GM13977 (cell line): ENCODE results near the gene DRGX.

ENCODE experiments used
- DNase-seq: peaks from one replicate; pipeline ENCODE4 v3.0.0; 2012; ENCODE audit warnings: low spot score
- in situ Hi-C: fragments of 300-500 bp; cut with MboI; formaldehyde crosslinking; loops from one replicate; pipeline ENCODE4 v1.12.0; 2022; ENCODE audit warnings: low sequenced_read_pairs, low pct_unique_long_range_greater_than_20kb, mixed read lengths, inconsistent platforms; ENCODE audit not compliant: unreplicated experiment
- TF ChIP-seq, protein P1 (sequence below): IDR thresholded peaks from 2 replicates; pipeline ENCODE4 v1.5.1; 2012; ENCODE audit warnings: mild to moderate bottlenecking, control low read depth; ENCODE audit not compliant: insufficient read depth; ENCODE audit errors: extremely low read depth, missing control alignments

Gene DRGX

DNA sequence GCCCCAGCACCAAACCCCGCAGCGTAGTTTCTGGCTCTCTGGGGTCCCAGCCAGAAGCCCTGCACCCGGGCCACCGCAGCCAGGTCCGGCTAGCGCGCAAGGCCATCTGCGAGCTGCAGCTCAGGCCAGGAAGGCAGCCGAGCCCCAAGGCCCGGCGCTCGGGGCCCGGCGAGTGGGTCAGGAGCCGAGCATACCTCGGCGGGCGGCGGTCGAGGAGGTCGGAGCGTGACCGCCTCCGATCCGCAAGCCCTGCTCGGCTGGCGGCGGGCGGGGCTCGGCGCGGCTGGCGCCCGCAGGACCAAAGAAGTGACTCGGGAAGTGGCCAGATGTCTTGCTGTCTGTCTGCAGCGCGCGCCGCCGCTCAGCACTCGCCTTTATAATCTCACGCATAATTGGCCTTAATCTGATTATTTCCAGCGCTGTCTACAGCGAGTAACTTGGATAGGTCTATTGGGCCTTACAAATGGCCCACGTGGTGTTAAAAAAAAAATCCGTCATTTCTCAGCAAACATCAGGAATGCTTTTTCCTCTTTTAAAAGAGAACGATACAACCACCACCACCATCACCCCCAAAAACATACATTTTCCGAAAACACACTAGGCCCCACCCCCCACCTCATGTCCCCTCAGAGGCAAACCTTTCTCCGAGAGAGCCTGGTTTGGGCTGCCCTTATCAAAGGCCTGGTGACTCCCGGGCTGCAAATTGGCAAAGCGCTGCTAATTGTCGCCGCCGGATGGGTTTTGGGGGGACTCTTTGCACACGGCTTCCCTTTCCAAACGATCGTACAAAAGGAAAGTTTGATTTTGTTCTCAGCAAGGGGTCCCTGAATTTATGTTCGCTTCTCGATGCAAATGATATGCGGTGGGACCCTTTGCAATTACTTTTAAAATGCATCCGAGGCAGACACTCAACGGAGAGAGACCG, at the start of gene DRGX:
Gene DRGX (minus strand): TSS at position 349 of the 925 bp plus-strand sequence. CDS start 649 bp downstream, outside the sequence.
- DNase-seq = no peak
- TF ChIP-seq, protein P1, sequence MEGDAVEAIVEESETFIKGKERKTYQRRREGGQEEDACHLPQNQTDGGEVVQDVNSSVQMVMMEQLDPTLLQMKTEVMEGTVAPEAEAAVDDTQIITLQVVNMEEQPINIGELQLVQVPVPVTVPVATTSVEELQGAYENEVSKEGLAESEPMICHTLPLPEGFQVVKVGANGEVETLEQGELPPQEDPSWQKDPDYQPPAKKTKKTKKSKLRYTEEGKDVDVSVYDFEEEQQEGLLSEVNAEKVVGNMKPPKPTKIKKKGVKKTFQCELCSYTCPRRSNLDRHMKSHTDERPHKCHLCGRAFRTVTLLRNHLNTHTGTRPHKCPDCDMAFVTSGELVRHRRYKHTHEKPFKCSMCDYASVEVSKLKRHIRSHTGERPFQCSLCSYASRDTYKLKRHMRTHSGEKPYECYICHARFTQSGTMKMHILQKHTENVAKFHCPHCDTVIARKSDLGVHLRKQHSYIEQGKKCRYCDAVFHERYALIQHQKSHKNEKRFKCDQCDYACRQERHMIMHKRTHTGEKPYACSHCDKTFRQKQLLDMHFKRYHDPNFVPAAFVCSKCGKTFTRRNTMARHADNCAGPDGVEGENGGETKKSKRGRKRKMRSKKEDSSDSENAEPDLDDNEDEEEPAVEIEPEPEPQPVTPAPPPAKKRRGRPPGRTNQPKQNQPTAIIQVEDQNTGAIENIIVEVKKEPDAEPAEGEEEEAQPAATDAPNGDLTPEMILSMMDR = no peak
- in situ Hi-C loops = no loop called here

DNA sequence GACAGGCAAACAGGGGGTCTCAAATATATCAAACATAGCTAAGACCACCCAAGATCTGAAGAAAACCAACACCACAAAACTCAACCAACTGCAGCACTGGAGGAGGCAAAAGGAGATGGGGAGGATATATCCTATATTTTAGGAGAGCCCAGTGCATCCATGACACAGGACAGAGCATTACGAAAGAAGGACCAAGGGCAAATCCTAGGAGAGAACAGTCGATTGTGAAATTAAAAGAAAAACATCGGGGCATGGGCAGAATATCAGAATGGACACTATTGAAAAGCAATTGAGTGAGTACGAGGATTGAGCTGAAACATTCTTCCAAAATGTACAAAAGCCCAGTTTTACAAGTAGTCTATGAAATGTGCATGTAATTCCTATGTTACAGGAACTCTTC, 48.5 kb upstream of the DRGX start:
- TF ChIP-seq, protein P1 = no peak
- no peak for DNase-seq
- in situ Hi-C loops = no loop called here

DNA sequence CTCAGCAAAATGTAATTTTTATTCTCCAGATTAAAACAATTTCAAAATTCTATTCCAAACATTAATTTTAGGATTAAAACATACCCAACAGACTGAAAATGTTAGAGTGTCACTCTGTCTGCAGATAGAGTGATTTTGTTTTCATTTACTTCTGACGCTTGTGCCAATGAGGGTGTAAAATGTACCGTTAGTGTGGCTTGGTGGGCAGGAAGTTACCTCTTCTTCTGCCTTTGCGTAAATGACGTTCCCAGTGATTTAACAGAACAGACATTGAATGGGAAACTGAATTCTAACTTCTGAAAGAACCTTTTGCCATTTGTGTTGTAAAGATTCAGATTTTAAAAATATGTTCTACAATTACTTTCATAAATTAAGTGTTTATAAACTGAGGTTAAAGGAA, 47.0 kb upstream of the DRGX start:
- in situ Hi-C loops = no loop called here
- no peak for DNase-seq
- TF ChIP-seq, protein P1 = no peak

DNA sequence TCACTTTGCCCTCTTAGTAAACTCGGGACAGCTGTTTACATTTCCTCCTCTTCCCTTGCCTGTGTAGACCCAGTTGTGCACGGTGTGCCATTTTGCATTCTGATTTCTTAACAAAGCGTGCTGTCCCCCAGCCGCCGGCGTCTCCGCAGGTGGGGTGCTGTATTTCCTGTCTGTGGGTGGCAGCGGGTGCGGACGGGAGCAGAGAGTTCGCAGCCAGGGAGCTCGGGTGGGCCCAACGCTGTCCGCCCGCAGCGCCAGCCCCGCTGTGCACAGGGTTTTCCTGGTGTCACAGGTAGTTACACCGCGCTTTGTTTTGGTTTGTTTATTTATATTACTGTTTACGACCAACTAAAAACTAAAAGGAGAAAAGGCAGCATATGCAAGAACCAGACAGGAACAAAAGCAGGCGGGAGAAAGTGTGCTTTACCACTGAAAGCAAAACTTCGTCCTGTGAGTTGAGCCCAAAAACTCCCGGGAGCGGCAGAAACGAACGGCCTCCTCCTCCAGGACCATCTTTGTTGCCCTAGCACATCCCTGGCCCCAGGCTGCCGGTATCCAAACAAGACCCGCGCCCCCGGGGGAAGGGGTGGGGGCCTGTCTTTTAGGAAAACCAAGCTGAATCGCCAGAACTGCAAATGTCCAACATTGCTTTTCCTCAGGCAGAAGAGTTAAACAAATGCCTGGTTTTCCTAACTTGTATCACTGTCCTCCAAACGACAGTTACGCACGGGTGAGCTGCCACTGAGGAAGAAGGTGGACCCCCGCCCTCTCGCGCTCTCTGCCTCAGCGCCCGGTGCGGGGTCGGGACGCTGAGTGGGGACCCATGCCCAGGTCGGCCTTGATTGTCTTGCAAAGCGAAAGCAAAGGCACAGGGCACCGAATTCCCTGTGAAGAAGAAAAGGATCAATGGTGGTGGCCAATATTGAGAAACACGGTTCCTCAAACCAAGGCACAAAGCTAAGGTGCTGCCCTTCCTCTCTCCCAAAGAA, 45.9 kb upstream of the DRGX start:
- TF ChIP-seq, protein P1 = no peak
- DNase-seq = no peak
- in situ Hi-C loops = no loop called here

DNA sequence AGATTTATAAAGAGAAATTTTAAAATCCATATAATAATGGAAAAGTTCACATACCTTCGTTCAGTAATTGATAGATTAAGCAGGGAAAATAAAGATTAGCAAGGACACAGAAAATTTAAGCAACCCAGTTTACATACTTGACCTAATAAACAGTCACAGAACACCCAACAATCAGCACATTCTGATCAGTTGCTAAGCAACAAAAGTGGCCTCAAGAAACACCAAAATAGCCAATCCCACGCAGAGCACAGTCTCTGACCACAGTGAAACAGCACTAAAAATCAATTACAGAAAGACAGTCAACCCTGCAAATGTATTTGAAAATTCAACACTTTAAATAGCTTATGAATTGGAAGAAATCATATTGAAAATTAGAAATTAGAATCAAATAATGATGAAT, 39.3 kb upstream of the DRGX start:
- TF ChIP-seq, protein P1 = no peak
- DNase-seq = no peak

DNA sequence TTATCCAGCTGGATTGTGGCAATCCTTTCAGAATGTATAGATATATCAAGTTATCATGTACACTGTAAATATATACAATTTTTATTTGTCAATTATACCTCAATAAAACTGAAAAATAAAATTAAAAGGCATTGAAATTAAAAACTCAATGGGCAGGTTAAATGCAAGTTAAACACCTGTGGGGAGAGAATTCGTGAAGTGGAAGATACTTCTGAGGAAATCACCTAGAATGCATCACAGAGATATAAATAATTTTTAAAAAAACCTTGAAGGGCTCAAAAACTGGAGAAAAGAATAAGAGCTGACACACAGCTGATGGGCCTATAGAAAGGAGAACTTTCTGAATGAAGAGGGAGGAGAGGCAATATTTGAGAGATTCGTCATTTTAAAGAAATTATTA, 37.2 kb upstream of the DRGX start:
- TF ChIP-seq, protein P1 = no peak
- no peak for DNase-seq
- in situ Hi-C loops = no loop called here

More for the DNA sequence above, 39.3 kb upstream of the DRGX start:
- in situ Hi-C loops = no loop called here
